NT2/D1 (cell line): ENCODE data around the gene ADGRB3.

Experiments used
- SUZ12 ChIP-seq: IDR thresholded peaks from 2 replicates; pipeline ENCODE4 v1.6.1; 2011; ENCODE audit not compliant: insufficient read length, insufficient read depth; ENCODE audit errors: extremely low read depth
- YY1 ChIP-seq: IDR thresholded peaks from 2 replicates; pipeline ENCODE4 v1.6.1; 2011; ENCODE audit not compliant: insufficient read length, insufficient read depth
- ZNF274 ChIP-seq: IDR thresholded peaks from 2 replicates; pipeline ENCODE4 v1.6.1; 2011; ENCODE audit warnings: mild to moderate bottlenecking, low read depth, low read length

GRCh38 chr6:69391106-69391505 is 756.0 kb downstream of the ADGRB3 start:
- TF ChIP-seq YY1 (no peak), SUZ12 (no peak), ZNF274 (no peak)
